Large intestine (tissue), 3 donors: ENCODE measurements around the gene CDX1. TPM values are rescaled to one million over a fixed set of nuclear protein-coding genes. Genes with fewer than 3 reads are reported as not detected.

ENCODE experiments used
- DNase-seq, 2 donors: peaks; one replicate each; pipeline versions ENCODE4 v3.0.0 to v3.0.0-alpha.2; 2013
- H3K27ac ChIP-seq: one replicate; pipeline ENCODE4 v1.5.1; 2013; ENCODE audit warnings: low read length
- H3K27me3 ChIP-seq: 2 replicates; pipeline ENCODE4 v1.6.1; 2013; ENCODE audit warnings: low read length; ENCODE audit not compliant: control insufficient read depth, insufficient read depth
- H3K36me3 ChIP-seq: 2 replicates; pipeline ENCODE4 v1.6.1; 2013; ENCODE audit warnings: low read length; ENCODE audit not compliant: control insufficient read depth, insufficient read depth
- H3K4me1 ChIP-seq: one replicate; pipeline ENCODE4 v1.6.1; 2013; ENCODE audit warnings: low read length; ENCODE audit not compliant: control insufficient read depth, insufficient read depth
- H3K4me3 ChIP-seq: one replicate; pipeline ENCODE4 v1.5.1; 2013; ENCODE audit warnings: low read length
- H3K9me3 ChIP-seq: one replicate; pipeline ENCODE4 v1.6.1; 2013; ENCODE audit warnings: mild to moderate bottlenecking, low read depth, low read length, moderate library complexity; ENCODE audit not compliant: control insufficient read depth
- WGBS: methylation state at CpG from one replicate; pipeline ENCODE4 v1.1.5; 2013; ENCODE audit warnings: low lambda C conversion rate; ENCODE audit not compliant: insufficient coverage; 5-methylcytosine and 5-hydroxymethylcytosine counted together
- polyA plus RNA-seq: library from polyadenylated mRNA; unstranded; fragments of 120-200 nt; gene quantifications from one replicate; pipeline ENCODE4 v1.2.1, GENCODE V29; 2013

CDX1 gene
- polyA plus RNA-seq, 1 donor, result 196 TPM

DNA sequence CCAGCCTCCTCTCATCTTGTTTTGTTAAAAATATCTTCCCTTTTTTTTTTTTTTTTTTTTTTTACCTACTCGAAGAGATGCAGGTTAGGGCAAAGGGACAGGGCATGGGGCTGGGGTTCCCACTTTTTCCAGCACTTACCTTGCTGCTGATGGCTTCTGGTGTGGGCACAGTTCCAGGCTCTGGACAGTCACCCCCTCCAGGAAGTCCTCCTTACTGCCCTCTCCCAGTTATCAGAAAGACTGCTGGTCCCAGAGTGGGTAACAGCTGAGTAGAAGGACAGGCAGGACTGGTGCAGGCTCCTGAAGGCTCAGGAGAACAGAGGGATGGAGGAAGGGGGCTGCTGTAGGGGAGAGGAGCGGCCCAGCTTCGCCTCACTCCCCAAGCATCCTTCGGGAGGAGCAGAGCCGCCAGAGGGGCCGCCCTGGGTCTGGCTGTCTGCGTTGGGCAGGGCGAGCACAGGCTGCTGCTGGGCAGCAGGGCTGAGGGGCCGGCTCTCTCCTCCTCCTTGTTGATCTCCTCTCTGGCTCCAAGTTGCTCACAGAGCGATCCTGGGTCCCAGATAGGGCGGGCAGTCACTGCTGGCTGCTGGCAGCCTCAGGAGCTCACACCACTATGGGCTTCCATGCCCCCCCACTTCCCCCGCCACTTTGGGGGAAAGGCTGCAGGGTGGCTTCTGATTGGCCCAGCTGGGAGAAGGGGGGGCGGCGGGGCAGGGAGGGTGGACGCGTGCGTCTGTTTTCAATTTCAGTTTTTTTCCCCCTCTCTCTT is 11.1 kb upstream of the CDX1 start, which contains the start of gene PDGFRB:
Gene PDGFRB, minus strand, starts transcription at position 588 of the 769 bp plus-strand sequence. CDS start 18,798 bp downstream, outside the sequence.
- Histone ChIP-seq H3K9me3 (no peaks in the 10 kb centered on the region), H3K4me1 (peaks cover 3% of the 10 kb centered on the region), H3K4me3 (peak within 1 kb of the TSS; percentile 44), H3K27me3 (no peaks in the 10 kb centered on the region), H3K36me3 (no peaks in the 10 kb centered on the region), H3K27ac (peak within 1 kb of the TSS; percentile 72)
- DNase-seq, result peak in 1 of 2 donors; percentile 64
- 0% methylated on average over 2 of the region's 17 CpGs for WGBS

DNA sequence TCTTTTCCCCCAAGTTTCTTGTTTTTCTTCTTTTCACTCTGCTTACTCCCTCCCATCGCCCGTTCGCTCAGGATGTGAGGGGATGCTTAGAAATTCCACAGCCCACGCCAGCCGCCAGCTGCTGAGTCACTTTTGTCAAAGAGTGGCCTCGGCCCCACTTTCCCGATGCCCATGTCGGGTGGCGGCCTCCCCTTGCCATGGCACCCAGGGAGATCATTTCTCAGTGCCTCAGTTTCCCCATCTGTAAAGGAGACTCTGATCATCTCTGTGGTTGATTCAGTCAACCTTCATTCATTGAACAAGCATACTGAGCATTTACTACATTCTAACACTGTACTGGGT is 10.6 kb upstream of the CDX1 start:
- peak overlapping the region; percentile 44 for H3K4me3 ChIP-seq
- no peak for DNase-seq
- H3K27ac ChIP-seq, result peak overlapping the region; percentile 72
- WGBS, result 40% methylated on average over 1 of the region's 9 CpGs
- H3K27me3 ChIP-seq, result no peaks in the 10 kb centered on the region
- H3K36me3 ChIP-seq, result no peaks in the 10 kb centered on the region
- no peaks in the 10 kb centered on the region for H3K9me3 ChIP-seq
- H3K4me1 ChIP-seq, result peaks cover 7% of the 10 kb centered on the region

- no peak for DNase-seq
- Histone ChIP-seq H3K36me3 (no peaks in the 10 kb centered on the region), H3K27me3 (no peaks in the 10 kb centered on the region), H3K27ac (peak overlapping the region; percentile 72), H3K4me1 (peaks cover 12% of the 10 kb centered on the region), H3K9me3 (no peaks in the 10 kb centered on the region), H3K4me3 (no peak overlapping the region)
- no CpG with 5 or more reads among the region's 4 CpGs for WGBS
These were observed 10.0 kb upstream of the CDX1 start for GRCh38 chr5:150156540-150156939.

DNA sequence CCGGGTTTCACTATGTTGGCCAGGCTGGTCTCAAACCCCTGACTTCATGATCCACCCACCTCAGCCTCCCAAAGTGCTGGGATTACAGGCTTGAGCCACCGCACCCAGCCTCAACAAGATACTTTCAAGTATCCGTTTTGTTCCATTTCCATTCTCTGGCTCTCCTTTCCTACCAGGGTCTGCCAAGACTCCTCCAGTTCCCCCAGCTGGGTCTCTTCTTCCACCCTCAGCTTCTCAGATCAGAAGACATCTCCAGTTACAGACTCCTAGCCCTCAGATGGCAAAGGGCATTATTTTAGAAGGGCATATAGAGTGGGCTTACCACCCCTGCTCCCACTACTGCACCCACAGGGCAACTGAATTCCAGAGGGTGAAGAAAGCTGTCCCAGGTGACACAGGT is 9.4 kb upstream of the CDX1 start:
- peak overlapping the region; percentile 5 for H3K27ac ChIP-seq
- H3K4me3 ChIP-seq, result no peak overlapping the region
- H3K4me1 ChIP-seq, result peaks cover 17% of the 10 kb centered on the region
- no peak for DNase-seq
- H3K27me3 ChIP-seq, result no peaks in the 10 kb centered on the region
- 100% methylated on average over 1 of the region's 3 CpGs for WGBS
- no peaks in the 10 kb centered on the region for H3K9me3 ChIP-seq
- no peaks in the 10 kb centered on the region for H3K36me3 ChIP-seq

- Histone ChIP-seq H3K27me3 (no peaks in the 10 kb centered on the region), H3K27ac (peak overlapping the region; percentile 4), H3K9me3 (no peaks in the 10 kb centered on the region), H3K4me3 (no peak overlapping the region), H3K4me1 (peaks cover 27% of the 10 kb centered on the region), H3K36me3 (no peaks in the 10 kb centered on the region)
- WGBS, result no CpG with 5 or more reads among the region's 12 CpGs
- DNase-seq, result no peak
These were observed 8.2 kb upstream of the CDX1 start for GRCh38 chr5:150158170-150158949.

DNA sequence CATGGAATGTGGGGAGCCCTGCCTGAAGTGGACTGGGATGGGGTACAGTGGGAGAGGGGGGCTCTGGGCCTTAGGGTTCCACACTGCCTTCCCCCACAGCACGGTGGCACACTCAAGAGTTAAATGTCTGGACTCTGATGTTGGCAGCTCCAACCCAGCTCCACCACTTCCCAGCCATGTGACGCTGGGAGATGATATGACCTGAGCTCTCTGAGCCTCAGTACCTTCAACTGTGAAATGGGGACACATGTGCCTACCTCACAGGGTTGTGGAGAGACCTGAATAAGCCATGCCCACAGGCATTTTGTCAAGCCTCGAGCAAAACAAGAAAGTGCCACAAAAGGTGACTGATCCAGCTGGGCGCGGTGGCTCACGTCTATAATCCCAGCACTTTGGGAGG is 7.5 kb upstream of the CDX1 start:
- Histone ChIP-seq H3K27ac (no peak overlapping the region), H3K9me3 (no peaks in the 10 kb centered on the region)
- WGBS, result no CpG with 5 or more reads among the region's 6 CpGs

GRCh38 chr5:150159741-150160179 is 6.8 kb upstream of the CDX1 start:
- Histone ChIP-seq H3K4me3 (no peak overlapping the region), H3K9me3 (no peaks in the 10 kb centered on the region), H3K36me3 (no peaks in the 10 kb centered on the region), H3K4me1 (peaks cover 41% of the 10 kb centered on the region), H3K27me3 (no peaks in the 10 kb centered on the region), H3K27ac (no peak overlapping the region)
- no peak for DNase-seq
- WGBS, result no CpG with 5 or more reads among the region's 9 CpGs

More for the DNA sequence above, 7.5 kb upstream of the CDX1 start:
- H3K36me3 ChIP-seq, result no peaks in the 10 kb centered on the region
- H3K4me1 ChIP-seq, result peaks cover 34% of the 10 kb centered on the region
- no peaks in the 10 kb centered on the region for H3K27me3 ChIP-seq
- H3K4me3 ChIP-seq, result no peak overlapping the region
- DNase-seq, result no peak

DNA sequence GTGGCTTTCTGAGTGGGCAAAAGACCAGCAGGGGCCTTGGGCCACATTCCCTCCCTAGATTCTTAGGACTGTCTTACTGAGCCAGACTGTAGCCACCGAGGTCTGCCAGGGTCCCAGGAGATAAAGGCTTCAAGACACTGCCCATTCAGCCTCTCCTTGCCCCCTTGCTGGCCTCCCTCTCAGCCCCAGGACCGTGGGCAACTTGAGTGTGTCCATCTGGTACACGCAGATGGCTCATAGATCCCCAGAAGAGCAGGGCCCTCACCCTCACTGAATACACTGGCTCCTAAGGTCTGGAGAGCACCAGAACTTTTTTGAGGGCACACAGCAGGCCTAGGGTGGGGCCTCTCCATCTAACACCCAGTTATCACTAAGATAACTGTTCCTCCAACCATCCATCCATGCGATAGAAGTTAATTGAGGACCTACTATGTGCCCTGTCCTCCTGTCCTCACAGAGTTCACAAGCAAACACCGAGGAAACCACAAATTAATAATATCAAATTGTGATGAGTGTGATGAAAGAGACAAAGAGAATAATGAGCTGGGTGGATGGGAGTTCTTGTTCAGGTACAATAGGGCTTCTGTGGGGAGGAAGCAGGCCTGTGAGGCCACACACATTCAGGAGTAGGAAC is 6.0 kb upstream of the CDX1 start:
- no peaks in the 10 kb centered on the region for H3K36me3 ChIP-seq
- 76% methylated on average over 2 of the region's 5 CpGs for WGBS
- H3K27ac ChIP-seq, result peak overlapping the region; percentile 99
- peaks cover 49% of the 10 kb centered on the region for H3K4me1 ChIP-seq
- H3K4me3 ChIP-seq, result no peak overlapping the region
- H3K9me3 ChIP-seq, result no peaks in the 10 kb centered on the region
- no peak for DNase-seq
- H3K27me3 ChIP-seq, result no peaks in the 10 kb centered on the region

DNA sequence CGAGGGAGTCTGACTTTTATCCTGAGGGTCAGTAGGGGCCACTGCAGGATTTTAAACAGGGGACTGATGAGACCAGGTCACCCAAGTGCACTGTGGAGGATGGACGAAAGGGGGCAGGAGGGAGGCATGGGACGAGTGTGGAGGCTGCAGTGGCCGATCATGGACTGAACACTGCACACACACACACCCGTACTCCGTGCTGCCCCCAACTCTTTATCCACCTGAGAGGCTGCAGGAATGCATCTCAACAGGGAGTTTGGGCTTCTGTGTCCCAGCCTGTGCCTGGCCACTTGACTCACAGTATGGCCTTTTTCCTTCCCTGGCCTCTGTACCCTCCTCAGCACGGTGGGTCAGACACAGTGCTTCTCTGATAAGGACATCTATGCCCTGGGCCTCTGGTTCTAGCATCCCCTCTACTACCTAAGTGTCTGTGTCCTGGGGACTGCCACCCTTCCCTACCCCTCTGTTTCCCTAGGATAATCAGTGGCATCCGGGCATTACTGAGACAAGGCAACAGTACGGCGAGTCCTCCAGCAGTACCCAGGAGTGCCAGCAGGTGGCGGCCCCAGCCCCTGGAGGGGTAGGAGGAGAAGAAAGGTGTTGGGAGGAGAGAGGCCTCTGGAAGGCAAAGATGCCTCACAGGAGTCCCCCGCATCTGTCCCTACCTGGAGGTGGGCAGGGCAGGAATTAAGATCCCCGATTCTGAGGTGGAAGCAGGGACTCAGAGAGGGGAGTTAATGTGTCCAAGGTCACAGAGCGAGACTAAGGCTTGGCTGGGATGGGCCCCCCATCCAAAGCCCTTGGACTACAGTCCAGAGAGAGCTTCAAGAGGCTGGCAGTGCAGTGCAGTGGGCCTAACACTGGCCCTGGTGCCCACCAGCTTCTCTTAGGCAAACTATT is 5.1 kb upstream of the CDX1 start:
- H3K9me3 ChIP-seq, result no peaks in the 10 kb centered on the region
- H3K4me3 ChIP-seq, result no peak overlapping the region
- DNase-seq, result peak; percentile 78 to 86
- no peaks in the 10 kb centered on the region for H3K36me3 ChIP-seq
- no CpG with 5 or more reads among the region's 14 CpGs for WGBS
- H3K27ac ChIP-seq, result peak overlapping the region; percentile 99
- H3K27me3 ChIP-seq, result no peaks in the 10 kb centered on the region
- H3K4me1 ChIP-seq, result peaks cover 56% of the 10 kb centered on the region
